B cell (primary cell): ENCODE results near the gene OLIG3. TPM values are rescaled to one million over a fixed set of nuclear protein-coding genes. Genes with fewer than 3 reads are reported as not detected.

ENCODE experiments used
- ATAC-seq: fragments of 200-7000 bp; cut with Tn5 transposase; one replicate; pipeline ENCODE4 v1.10.0; 2021; ENCODE audit warnings: low read depth, mild to moderate bottlenecking, moderate number of reproducible peaks, moderate library complexity
- CTCF ChIA-PET: fragments of 350-600 bp; sonication (Branson Sonifier 250); formaldehyde crosslinking; loops from one replicate; lab custom pipeline; 2021; ENCODE audit warnings: antibody characterized with exemption, inconsistent platforms; lab: Charles Lee
- POLR2A ChIA-PET: fragments of 350-600 bp; sonication (Branson Sonifier 250); formaldehyde crosslinking; loops from one replicate; lab custom pipeline; 2021; ENCODE audit warnings: antibody characterized with exemption; lab: Charles Lee
- DNase-seq: peaks from one replicate; pipeline ENCODE4 v3.0.0; 2013
- H2AFZ ChIP-seq: 2 replicates; pipeline ENCODE4 v1.6.1; 2012; ENCODE audit warnings: mild to moderate bottlenecking, low read depth, low read length; ENCODE audit not compliant: insufficient read depth, poor library complexity, severe bottlenecking
- H3K27ac ChIP-seq, 2 donors: 1 replicate in 1 of 2; 2 replicates in 1 of 2; pipeline ENCODE4 v1.5.1; 2012 to 2013; ENCODE audit warnings: low read length in 2 of 2, mild to moderate bottlenecking in 2 of 2, moderate library complexity in 1 of 2
- H3K27me3 ChIP-seq, 4 experiments: fragments of 200-600 bp in 1 of 4; sonication (generic) in 1 of 4; replicated peaks in 1 of 4; 1 replicate in 2 of 4; 2 replicates in 2 of 4; pipeline versions ENCODE4 v1.6.1 to v1.7.0; 2013 to 2016; ENCODE audit warnings: low read length in 3 of 4, mild to moderate bottlenecking in 2 of 4, mixed read lengths in 1 of 4, moderate library complexity in 1 of 4; ENCODE audit not compliant: insufficient read depth in 4 of 4, control insufficient read depth in 3 of 4; ENCODE audit errors: control extremely low read depth in 1 of 4
- H3K36me3 ChIP-seq, 2 experiments: replicated peaks in 1 of 2; 1 replicate in 1 of 2; 2 replicates in 1 of 2; pipeline versions ENCODE4 v1.6.1 to v1.7.1; 2013; ENCODE audit warnings: low read length in 1 of 2; ENCODE audit not compliant: insufficient read depth in 2 of 2, control insufficient read depth in 1 of 2; ENCODE audit errors: control extremely low read depth in 1 of 2, extremely low read depth in 1 of 2
- H3K4me1 ChIP-seq, 2 donors: fragments of 200-600 bp in 1 of 2; sonication (generic) in 1 of 2; 1 replicate in 1 of 2; 2 replicates in 1 of 2; pipeline versions ENCODE4 v1.5.1 to v1.6.1; 2013 to 2017; ENCODE audit warnings: low read length in 2 of 2; ENCODE audit not compliant: control insufficient read depth in 2 of 2, insufficient read depth in 2 of 2
- H3K4me2 ChIP-seq: replicated peaks from 2 replicates; pipeline ENCODE3; 2012; ENCODE audit warnings: mild to moderate bottlenecking, low read depth, low read length; ENCODE audit not compliant: poor library complexity, severe bottlenecking
- H3K4me3 ChIP-seq, 5 experiments: fragments of 200-600 bp in 1 of 5; sonication (generic) in 1 of 5; 1 replicate in 3 of 5; 2 replicates in 2 of 5; pipeline versions ENCODE4 v1.5.1 to v1.7.0; 2011 to 2016; ENCODE audit warnings: low read length in 4 of 5, mild to moderate bottlenecking in 4 of 5, low read depth in 2 of 5, control low read depth in 1 of 5, moderate library complexity in 1 of 5; ENCODE audit not compliant: insufficient read depth in 1 of 5; ENCODE audit errors: control extremely low read depth in 1 of 5, extremely low read depth in 1 of 5
- H3K79me2 ChIP-seq: fragments of 200-600 bp; sonication (generic); one replicate; pipeline ENCODE4 v1.6.0; 2016; ENCODE audit warnings: low read length; ENCODE audit not compliant: control insufficient read depth, insufficient read depth
- H3K9ac ChIP-seq: fragments of 200-600 bp; sonication (generic); 2 replicates; pipeline ENCODE4 v1.6.1; 2017; ENCODE audit warnings: mild to moderate bottlenecking, low read length, moderate library complexity
- H3K9me3 ChIP-seq, 3 donors: one replicate each; pipeline versions ENCODE4 v1.6.1 to v1.7.1; 2013; ENCODE audit warnings: low read length in 2 of 3; ENCODE audit not compliant: control insufficient read depth in 2 of 3, insufficient read depth in 1 of 3; ENCODE audit errors: control extremely low read depth in 1 of 3
- H4K20me1 ChIP-seq: 2 replicates; pipeline ENCODE4 v1.6.0; 2012; ENCODE audit warnings: mild to moderate bottlenecking, low read length; ENCODE audit not compliant: insufficient read depth, control insufficient read depth, poor library complexity, severe bottlenecking
- H3K27ac Mint-ChIP-seq: one replicate; pipeline ENCODE4 v1.8.0; 2021; ENCODE audit warnings: mixed read lengths
- H3K27me3 Mint-ChIP-seq: one replicate; pipeline ENCODE4 v1.8.0; 2021; ENCODE audit warnings: mixed read lengths
- H3K4me1 Mint-ChIP-seq: one replicate; pipeline ENCODE4 v1.8.0; 2021; ENCODE audit warnings: mixed read lengths
- H3K4me3 Mint-ChIP-seq: one replicate; pipeline ENCODE4 v1.8.0; 2021; ENCODE audit warnings: mixed read lengths
- H3K9me3 Mint-ChIP-seq: one replicate; pipeline ENCODE4 v1.8.0; 2022; ENCODE audit warnings: mixed read lengths; ENCODE audit not compliant: insufficient read depth
- EZH2 ChIP-seq: IDR thresholded peaks from 2 replicates; pipeline ENCODE4 v1.6.1; 2012; ENCODE audit warnings: borderline replicate concordance, low read depth, mild to moderate bottlenecking, moderate library complexity, low read length; ENCODE audit not compliant: insufficient read depth, poor library complexity, severe bottlenecking
- WGBS: methylation state at CpG from one replicate; pipeline ENCODE4 v1.1.5; 2013; ENCODE audit warnings: missing lambda C conversion rate; ENCODE audit not compliant: insufficient coverage; 5-methylcytosine and 5-hydroxymethylcytosine counted together
- intact Hi-C: fragments of 100-400 bp; cut with micrococcal nuclease; formaldehyde crosslinking; loops from one replicate; pipeline ENCODE4 v1.10.0; 2022
- polyA plus RNA-seq: library from polyadenylated mRNA; depleted of rRNA; stranded (reverse); fragments of >200 nt; gene quantifications from 2 replicates; pipeline ENCODE4 v1.2.3, GENCODE V29; 2012
- total RNA-seq, 2 donors: library from RNA; stranded (reverse); fragments of 120-200 nt in 1 of 2; gene quantifications; 1 replicate in 1 of 2; 2 replicates in 1 of 2; pipeline versions ENCODE4 v1.2.3 to v1.2.4, GENCODE V29; 2013 to 2022
- TF ChIP-seq, protein P1 (sequence below): fragments of 200-600 bp; IDR thresholded peaks from one replicate; pipeline ENCODE4 v1.8.0; 2022; ENCODE audit warnings: antibody characterized with exemption, mild to moderate bottlenecking

OLIG3 gene
- total and polyA plus RNA-seq, 2 donors (not counting 1 experiment from before 2014, with no cell fraction given) = not detected

DNA sequence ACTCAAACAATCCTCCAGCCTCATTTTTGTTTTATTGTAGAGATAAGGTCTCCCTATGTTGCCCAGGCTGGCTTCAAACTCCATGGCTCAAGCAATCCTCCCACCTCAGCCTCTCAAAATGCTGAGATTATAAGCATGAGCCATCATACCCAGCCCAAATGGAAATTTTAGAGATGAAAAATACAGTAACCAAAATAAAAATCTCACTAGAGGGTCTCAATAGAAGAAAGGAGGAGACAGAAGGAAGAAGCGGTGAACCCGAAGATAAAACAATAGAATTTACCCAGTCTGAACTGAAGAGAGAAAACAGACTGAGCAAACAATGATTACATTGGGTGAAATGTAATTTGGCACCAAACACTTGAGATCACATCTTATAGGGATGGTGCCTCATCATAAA is 16.7 kb upstream of the OLIG3 start:
- no peak overlapping the region for H3K9ac ChIP-seq
- Mint-ChIP-seq H3K27ac (no peak overlapping the region), H3K27me3 (peaks cover 62% of the 10 kb centered on the region), H3K4me1 (no peaks in the 10 kb centered on the region), H3K9me3 (peaks cover 8% of the 10 kb centered on the region), H3K4me3 (no peak overlapping the region)
- H3K79me2 ChIP-seq = no peaks in the 10 kb centered on the region
- H3K27me3 ChIP-seq = peaks cover 0 to 52% (median 48%) of the 10 kb centered on the region in 4 experiments
- ATAC-seq (no peak), DNase-seq (no peak)
- no peaks in the 10 kb centered on the region for H3K4me1 ChIP-seq
- no peak overlapping the region for H2AFZ ChIP-seq
- TF ChIP-seq, protein P1, sequence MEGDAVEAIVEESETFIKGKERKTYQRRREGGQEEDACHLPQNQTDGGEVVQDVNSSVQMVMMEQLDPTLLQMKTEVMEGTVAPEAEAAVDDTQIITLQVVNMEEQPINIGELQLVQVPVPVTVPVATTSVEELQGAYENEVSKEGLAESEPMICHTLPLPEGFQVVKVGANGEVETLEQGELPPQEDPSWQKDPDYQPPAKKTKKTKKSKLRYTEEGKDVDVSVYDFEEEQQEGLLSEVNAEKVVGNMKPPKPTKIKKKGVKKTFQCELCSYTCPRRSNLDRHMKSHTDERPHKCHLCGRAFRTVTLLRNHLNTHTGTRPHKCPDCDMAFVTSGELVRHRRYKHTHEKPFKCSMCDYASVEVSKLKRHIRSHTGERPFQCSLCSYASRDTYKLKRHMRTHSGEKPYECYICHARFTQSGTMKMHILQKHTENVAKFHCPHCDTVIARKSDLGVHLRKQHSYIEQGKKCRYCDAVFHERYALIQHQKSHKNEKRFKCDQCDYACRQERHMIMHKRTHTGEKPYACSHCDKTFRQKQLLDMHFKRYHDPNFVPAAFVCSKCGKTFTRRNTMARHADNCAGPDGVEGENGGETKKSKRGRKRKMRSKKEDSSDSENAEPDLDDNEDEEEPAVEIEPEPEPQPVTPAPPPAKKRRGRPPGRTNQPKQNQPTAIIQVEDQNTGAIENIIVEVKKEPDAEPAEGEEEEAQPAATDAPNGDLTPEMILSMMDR = no peak
- no peaks in the 10 kb centered on the region for H3K36me3 ChIP-seq
- no peak overlapping the region for H3K4me2 ChIP-seq
- no peak overlapping the region for H3K27ac ChIP-seq
- ChIA-PET CTCF (no interaction called here), POLR2A (no interaction called here)
- intact Hi-C loops = no loop called here
- H3K4me3 ChIP-seq = no peak overlapping the region
- WGBS = no CpG with 5 or more reads among the region's 2 CpGs
- H3K9me3 ChIP-seq = peaks cover 0 to 19% (median 18%) of the 10 kb centered on the region in 3 donors
- no peaks in the 10 kb centered on the region for H4K20me1 ChIP-seq

DNA sequence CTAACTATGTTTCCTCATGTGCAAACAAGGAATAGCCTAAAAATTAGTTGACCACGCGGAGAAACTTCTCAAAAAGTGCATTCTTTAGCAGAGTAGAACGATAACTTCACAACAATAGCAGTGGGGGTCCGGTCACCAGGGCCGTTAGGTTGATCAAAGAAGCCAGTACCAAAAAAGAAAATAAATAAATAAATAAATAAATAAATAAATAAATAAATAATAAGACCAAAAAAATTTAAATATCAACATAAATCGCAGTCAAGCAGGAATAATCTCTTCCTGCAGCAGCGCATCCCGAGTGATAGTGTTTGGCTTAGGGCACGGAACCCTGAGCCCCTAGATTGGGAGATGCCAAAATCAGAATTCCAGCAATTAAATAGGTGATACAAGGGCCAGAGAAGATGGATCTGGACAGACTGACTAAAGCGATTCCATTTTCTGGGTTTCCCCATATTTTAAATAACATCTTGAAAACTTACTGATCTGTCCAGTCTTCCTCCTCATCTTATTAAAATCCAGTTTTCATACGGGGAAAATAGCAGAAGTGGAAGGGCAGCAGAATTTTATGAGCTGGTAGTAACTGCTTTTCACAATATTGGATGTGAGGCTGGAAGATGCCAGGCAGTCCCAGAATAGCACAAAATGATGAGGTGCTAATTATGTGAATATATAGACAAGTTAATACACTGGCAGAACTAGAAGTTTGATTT is 4.4 kb upstream of the OLIG3 start:
- TF ChIP-seq, protein P1 = no peak
- no peak for TF ChIP-seq EZH2
- CTCF ChIA-PET = no interaction called here
- intact Hi-C loops = no loop called here
- WGBS = 35% methylated on average over 4 of the region's 11 CpGs
- H3K4me2 ChIP-seq = peak overlapping the region; percentile 77
- peaks cover 46 to 47% of the 10 kb centered on the region in 2 donors for H3K4me1 ChIP-seq
- Mint-ChIP-seq H3K27ac (no peak overlapping the region), H3K27me3 (peaks cover 80% of the 10 kb centered on the region), H3K4me3 (no peak overlapping the region), H3K9me3 (no peaks in the 10 kb centered on the region), H3K4me1 (peaks cover 38% of the 10 kb centered on the region)
- no peak overlapping the region for H3K27ac ChIP-seq
- no peak overlapping the region for H3K9ac ChIP-seq
- DNase-seq = peak; percentile 15
- no peaks in the 10 kb centered on the region for H3K36me3 ChIP-seq
- peak overlapping the region in 1 of 5 experiments; percentile 51 for H3K4me3 ChIP-seq
- H3K9me3 ChIP-seq = peaks cover 0 to 46% (median 18%) of the 10 kb centered on the region in 3 donors
- no peak overlapping the region for H2AFZ ChIP-seq
- POLR2A ChIA-PET = no interaction called here
- ATAC-seq = no peak
- no peaks in the 10 kb centered on the region for H4K20me1 ChIP-seq
- H3K27me3 ChIP-seq = peaks cover 3 to 80% (median 62%) of the 10 kb centered on the region in 4 experiments
- H3K79me2 ChIP-seq = no peaks in the 10 kb centered on the region
